ENCODE data around the gene ISLR2.

ISLR2 gene

DNA sequence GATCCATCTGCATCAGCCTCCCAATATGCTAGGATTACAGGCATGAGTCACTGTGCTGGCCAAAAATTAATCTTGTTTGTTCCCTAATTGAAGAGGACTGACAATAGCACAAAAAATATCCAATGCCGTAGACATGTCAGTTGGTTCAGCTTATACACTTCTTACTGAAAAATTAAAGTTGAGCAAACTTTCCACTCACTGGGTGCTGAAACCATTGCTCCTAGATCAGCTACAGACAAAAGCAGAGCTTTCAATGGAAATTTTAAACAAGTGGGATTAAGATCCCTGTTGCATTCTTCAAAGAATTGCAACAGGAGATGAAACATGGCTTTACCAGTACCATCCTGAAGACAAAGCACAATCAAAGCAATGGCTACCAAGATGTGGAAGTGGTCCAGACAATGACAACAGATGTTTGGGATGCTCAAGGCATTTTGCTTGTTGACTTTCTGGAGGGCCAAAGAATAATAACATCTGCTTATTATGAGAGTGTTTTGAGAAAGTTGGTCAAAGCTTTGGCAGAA, 16.0 kb downstream of the ISLR2 start:
- Histone ChIP-seq H3K9ac (no peak overlapping the region), H3K79me2 (no peaks in the 10 kb centered on the region), H3K27ac (no peak overlapping the region), H3K9me3 (ENCODE audit: control insufficient read depth, low read length) (no peaks in the 10 kb centered on the region), H3K27me3 (ENCODE audit: control insufficient read depth, insufficient read depth, low read length) (no peaks in the 10 kb centered on the region), H2AFZ (no peak overlapping the region), H3K4me2 (ENCODE audit: low read length) (no peak overlapping the region), H3K4me1 (no peaks in the 10 kb centered on the region), H3K36me3 (ENCODE audit: control insufficient read depth, insufficient read depth, low read length) (no peaks in the 10 kb centered on the region), H3K4me3 (ENCODE audit: low read depth, low read length) (no peak overlapping the region)
- TF ChIP-seq, protein P1, sequence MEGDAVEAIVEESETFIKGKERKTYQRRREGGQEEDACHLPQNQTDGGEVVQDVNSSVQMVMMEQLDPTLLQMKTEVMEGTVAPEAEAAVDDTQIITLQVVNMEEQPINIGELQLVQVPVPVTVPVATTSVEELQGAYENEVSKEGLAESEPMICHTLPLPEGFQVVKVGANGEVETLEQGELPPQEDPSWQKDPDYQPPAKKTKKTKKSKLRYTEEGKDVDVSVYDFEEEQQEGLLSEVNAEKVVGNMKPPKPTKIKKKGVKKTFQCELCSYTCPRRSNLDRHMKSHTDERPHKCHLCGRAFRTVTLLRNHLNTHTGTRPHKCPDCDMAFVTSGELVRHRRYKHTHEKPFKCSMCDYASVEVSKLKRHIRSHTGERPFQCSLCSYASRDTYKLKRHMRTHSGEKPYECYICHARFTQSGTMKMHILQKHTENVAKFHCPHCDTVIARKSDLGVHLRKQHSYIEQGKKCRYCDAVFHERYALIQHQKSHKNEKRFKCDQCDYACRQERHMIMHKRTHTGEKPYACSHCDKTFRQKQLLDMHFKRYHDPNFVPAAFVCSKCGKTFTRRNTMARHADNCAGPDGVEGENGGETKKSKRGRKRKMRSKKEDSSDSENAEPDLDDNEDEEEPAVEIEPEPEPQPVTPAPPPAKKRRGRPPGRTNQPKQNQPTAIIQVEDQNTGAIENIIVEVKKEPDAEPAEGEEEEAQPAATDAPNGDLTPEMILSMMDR (IDR thresholded peaks at IDR 0.05) = no peak

DNA sequence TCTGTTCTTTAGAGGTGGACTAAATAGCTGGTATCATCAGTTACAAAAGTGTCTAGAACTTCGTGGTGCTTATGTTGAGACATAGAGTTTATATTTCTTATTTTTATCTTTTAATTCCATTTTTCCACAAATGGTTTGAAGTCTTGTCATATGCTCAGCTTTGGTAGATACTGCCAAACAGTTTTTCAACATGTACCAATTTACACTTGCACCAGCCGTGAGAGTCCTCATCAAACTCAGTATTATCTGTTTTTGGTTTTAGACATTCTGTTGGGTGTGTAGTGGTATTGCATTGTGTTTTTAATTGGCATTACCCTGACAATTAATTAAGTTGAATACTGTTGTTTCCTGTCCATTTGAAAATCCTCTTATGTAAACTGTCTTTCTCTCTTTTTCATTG, 16.7 kb downstream of the ISLR2 start:
- Histone ChIP-seq H3K4me2 (ENCODE audit: low read length) (no peak overlapping the region), H3K9ac (no peak overlapping the region), H3K79me2 (no peaks in the 10 kb centered on the region), H3K36me3 (ENCODE audit: control insufficient read depth, insufficient read depth, low read length) (no peaks in the 10 kb centered on the region), H2AFZ (no peak overlapping the region), H3K4me3 (ENCODE audit: low read depth, low read length) (no peak overlapping the region), H3K27ac (no peak overlapping the region), H3K4me1 (no peaks in the 10 kb centered on the region), H3K27me3 (ENCODE audit: control insufficient read depth, insufficient read depth, low read length) (no peaks in the 10 kb centered on the region), H3K9me3 (ENCODE audit: control insufficient read depth, low read length) (no peaks in the 10 kb centered on the region)
- TF ChIP-seq, protein P1 (IDR thresholded peaks at IDR 0.05) = no peak

DNA sequence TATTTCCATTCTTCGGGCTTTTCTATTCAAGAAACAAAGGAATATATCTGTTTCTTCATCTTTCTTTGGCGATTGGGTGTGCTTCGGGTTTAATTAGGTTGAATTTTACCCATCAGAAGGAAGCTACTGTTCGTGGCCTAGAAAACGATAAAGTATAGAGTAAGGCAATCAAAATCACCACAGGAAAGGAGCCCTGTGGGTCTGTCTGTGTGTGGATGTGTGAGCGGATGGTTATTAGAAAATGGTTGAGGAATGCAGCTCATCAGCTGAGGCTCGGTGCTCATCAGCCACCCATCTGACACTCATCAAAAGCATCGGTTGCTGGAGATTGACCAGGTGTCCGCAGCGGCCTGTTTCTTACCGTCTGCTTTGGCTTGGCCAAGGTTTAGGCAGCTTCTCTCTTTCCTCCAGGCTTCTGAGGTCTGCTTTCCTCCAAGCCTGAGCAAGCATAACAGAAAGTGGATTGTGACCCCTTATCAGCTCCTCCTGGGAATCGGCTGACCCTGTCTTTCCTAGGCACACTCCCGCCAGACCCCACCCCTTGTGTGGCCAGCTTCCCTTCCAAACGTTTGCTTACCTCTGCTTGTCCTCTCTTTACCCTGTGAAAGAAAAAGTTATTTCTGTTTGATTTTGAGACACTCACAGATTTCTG, 25.5 kb downstream of the ISLR2 start:
- Histone ChIP-seq H3K79me2 (no peaks in the 10 kb centered on the region), H3K4me1 (peaks cover 11% of the 10 kb centered on the region), H3K36me3 (ENCODE audit: control insufficient read depth, insufficient read depth, low read length) (no peaks in the 10 kb centered on the region), H3K4me2 (ENCODE audit: low read length) (no peak overlapping the region), H3K9me3 (ENCODE audit: control insufficient read depth, low read length) (no peaks in the 10 kb centered on the region), H3K27ac (no peak overlapping the region), H3K27me3 (ENCODE audit: control insufficient read depth, insufficient read depth, low read length) (no peaks in the 10 kb centered on the region), H3K9ac (no peak overlapping the region), H3K4me3 (ENCODE audit: low read depth, low read length) (no peak overlapping the region), H2AFZ (no peak overlapping the region)
- TF ChIP-seq, protein P1 (IDR thresholded peaks at IDR 0.05) = no peak

DNA sequence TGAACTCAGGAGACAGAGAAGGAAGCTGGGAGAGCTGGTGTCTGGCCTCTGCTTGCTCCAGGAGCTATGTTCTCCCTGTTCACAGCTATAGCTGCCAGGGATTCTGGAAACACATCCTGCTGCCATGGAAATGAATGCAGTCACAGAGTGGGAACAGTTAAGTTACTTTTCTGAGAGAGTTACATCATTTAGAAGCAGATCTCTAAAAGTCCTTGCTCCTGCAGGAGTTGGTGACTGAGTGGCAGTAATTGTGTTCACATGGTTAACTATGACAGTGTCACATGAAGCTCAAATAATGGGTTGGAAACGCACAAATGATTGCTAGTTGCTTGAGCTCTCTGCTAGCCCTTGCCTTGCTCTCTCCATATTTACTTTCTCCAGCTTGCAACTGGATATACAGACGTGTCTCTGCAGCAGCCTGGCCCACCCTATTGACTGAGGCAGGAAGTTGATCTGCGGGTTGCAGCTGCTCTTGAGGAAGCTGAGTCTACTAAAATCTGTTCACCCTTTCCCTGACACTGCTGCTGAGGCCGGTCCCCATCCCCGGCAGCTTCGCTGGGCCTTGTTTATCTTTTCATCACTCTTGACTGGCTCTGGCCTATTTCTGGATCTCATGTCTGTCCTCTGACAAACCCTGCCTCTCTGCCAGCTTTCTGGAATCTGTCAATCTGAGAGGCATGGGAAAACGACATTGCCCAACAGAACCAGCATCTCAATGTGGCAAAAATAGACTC, 26.5 kb downstream of the ISLR2 start:
- TF ChIP-seq, protein P1 (IDR thresholded peaks at IDR 0.05) = no peak
- no peaks in the 10 kb centered on the region for H3K27me3 ChIP-seq (ENCODE audit: control insufficient read depth, insufficient read depth, low read length)
- no peak overlapping the region for H3K4me3 ChIP-seq (ENCODE audit: low read depth, low read length)
- H3K9ac ChIP-seq = no peak overlapping the region
- peaks cover 11% of the 10 kb centered on the region for H3K4me1 ChIP-seq
- no peaks in the 10 kb centered on the region for H3K9me3 ChIP-seq (ENCODE audit: control insufficient read depth, low read length)
- no peaks in the 10 kb centered on the region for H3K36me3 ChIP-seq (ENCODE audit: control insufficient read depth, insufficient read depth, low read length)
- H3K27ac ChIP-seq = peak overlapping the region; percentile 44
- no peak overlapping the region for H3K4me2 ChIP-seq (ENCODE audit: low read length)
- H2AFZ ChIP-seq = peak overlapping the region; percentile 29
- H3K79me2 ChIP-seq = no peaks in the 10 kb centered on the region

Measured in parathyroid adenoma (tissue), 2 donors.